Forelimb muscle (tissue), 1 donor: ENCODE results near the gene PKD2L1. TPM values are rescaled to one million over a fixed set of nuclear protein-coding genes. Genes with fewer than 3 reads are reported as not detected.
"Not testable (repeated sequence)": the region's sequence is repeated elsewhere in the genome, so short reads cannot be mapped to it uniquely, and the experiment has no call there.

Experiments
- DNase-seq: peaks from one replicate; pipeline ENCODE4 v3.0.0-alpha.2; 2013; ENCODE audit warnings: low read depth
- polyA plus RNA-seq: library from polyadenylated mRNA; unstranded; fragments of 120-200 nt; gene quantifications from one replicate; pipeline ENCODE4 v1.2.1, GENCODE V29; 2013; ENCODE audit not compliant: insufficient read length

Gene PKD2L1
- polyA plus RNA-seq, 1 donor: not detected

DNA sequence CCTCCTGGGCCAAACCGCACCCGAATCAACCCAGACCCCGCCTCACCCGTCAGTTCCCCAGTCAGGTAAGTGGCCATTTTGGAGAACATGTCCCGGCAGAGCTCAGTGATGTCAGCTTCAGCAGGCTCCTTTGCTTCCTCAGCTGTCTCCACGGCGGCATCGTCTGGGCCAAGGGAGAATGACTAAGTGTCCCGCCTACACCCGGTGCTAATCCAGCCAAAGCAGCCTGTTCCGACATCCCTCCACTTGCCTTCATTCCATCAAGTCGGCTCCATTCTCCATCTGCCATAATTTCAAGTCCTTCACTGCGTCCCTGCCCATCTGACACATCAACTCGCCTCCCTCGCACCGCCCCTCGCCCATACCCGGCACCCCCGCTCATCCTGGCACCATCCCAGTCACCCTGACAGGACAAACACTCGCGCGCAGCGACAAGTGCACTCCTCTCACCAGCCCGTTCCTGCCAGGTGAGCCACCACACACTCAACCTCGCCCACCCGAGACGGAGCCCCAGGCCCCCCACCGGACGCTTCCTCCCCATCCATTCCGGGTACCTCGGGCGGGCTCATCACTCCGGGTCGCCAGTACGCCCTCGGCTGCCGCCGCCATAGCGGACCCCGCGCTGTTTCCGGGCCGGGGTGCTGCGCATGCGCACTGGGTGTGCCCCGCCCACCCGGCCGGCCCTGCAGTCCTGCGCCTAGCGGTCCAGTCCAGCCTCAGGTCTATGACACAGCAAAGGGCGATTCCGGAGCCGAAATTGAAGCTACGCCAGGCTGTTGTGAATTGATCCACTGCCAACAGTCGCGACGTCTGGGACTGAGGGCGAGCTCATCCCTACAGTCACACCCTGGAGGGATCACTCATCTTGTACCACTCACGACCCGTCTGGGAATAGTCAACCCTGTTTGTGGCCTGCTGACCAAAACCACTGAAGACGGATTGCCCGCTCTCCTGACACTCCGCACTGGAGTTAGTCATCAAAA lies 43.7 kb downstream of the PKD2L1 start, which contains the start of gene BLOC1S2:
BLOC1S2 (minus strand) TSS at position 630 of the 983 bp plus-strand sequence; CDS start at position 609, 21 bp downstream.
- peak; percentile 55 for DNase-seq

DNA sequence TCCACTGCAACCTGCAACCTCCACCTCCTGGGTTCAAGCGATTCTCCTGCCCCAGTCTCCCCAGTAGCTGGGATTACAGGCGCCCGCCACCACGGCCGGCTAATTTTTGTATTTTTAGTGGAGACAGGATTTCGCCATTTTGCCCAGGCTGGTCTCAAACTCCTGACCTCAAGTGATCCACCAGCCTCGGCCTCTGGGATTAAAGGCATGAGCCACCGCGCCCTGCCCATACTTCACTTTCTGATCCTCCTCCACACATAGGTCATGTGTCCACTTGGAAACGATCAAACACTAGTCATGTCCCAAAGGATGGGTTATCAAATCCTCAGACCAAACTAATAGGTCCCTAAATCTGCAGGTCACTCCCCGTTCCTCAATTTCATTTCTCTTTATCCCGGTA lies 44.7 kb downstream of the PKD2L1 start:
- DNase-seq: not testable (repeated sequence)

DNA sequence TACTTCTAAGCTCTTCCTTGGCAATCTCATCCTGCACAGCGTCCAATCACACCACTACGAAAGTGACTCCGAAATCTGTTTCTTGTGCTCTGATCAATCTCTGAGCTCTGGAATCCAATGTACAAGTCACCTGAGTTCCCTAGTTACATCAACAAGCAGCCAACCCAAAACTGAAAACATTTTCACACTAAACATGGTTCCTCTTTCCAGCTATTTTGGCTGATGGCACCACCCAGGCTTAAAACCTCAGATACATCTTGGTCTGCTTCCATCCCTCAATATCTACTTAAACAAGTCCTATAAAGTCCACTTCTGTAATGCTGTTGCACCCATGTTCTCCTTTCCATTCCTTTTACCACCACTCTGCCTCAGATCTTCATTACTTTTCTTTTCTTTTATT lies 47.1 kb downstream of the PKD2L1 start:
- DNase-seq: no peak

DNA sequence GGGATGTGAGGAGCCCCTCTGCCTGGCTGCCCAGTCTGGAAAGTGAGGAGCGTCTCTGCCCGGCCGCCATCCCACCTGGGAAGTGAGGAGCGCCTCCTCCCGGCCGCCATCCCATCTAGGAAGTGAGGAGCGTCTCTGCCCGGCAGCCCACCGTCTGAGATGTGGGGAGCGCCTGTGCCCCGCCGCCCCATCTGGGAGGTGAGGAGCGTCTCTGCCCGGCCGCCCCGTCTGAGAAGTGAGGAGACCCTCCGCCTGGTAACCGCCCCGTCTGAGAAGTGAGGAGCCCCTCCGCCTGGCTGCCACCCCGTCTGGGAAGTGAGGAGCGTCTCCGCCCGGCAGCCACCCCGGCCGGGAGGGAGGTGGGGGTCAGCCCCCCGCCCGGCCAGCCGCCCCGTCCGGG lies 53.1 kb downstream of the PKD2L1 start:
- DNase-seq: not testable (repeated sequence)

DNA sequence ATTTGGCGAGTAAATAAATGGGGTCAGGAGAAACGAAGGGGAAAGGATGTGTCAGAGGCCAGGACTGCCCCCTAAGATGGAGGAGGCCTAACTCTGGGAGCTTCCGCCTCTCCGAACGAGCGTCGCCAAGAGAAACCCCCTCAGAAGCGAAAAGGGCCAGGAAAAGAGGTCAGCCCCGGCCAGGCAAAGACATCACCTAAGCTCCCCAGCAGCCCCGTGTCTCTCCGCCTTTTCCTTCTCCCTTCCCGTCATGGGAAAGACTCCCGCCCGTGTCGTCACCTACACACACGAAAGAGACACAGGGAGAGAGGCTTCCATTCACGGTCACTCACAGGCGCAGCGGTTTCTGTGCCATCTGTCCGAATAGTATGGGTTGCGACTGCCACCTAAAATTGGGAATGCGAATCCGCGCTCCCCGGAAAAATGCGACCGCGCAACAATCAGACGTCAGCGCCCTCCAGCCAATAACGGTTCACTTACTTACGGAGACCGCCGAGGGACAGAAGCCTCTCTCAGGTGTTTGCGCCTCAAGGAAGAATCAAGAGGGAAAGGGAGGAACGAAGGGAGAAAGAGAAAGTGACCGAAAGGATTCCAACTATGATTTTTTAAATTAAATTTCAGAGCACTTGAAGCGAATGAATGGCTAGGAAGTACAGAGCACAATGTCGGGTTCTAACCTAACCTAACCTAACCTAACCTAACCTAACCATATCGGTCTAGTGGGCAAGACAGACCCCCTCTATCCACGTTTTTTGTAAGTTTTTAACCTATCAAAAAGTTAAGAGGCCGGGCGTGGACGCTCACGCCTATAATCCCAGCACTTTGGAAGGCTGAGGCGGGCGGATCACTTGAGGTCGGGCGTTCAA lies 62.6 kb downstream of the PKD2L1 start, which contains the start of gene CWF19L1:
CWF19L1 (minus strand) TSS at position 400 of the 866 bp plus-strand sequence; CDS start at position 355, 45 bp downstream.
- DNase-seq: peak; percentile 77

DNA sequence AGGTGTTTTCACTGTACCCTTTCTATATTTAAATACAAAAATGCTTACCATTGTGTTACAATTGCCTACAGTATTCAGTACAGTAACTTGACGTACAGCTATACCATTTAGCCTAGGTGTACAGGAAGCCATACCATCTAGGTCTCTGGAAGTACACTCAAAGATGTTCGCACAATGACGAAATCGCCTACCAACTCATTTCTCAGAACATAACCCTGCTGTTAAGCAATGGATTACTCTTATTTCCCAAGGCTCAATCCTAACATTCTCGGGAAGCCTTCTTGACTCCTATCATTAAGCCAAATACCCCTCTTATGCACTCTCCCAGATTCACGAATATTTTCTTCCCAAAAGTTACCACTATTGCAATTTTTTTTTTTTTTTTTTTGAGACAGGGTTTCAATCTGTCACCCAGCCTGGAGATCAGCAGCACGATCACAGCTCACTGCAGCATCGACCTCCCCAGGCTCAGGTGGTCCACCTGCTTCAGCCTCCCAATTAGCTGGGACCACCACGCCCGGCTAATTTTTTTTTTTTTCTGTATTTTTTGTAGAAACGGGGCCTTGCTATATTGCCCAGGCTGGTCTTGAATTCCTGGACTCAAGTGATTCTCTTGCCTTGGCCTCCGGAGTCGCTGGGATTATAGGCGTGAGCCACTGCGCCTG lies 64.1 kb downstream of the PKD2L1 start:
- no peak for DNase-seq

DNA sequence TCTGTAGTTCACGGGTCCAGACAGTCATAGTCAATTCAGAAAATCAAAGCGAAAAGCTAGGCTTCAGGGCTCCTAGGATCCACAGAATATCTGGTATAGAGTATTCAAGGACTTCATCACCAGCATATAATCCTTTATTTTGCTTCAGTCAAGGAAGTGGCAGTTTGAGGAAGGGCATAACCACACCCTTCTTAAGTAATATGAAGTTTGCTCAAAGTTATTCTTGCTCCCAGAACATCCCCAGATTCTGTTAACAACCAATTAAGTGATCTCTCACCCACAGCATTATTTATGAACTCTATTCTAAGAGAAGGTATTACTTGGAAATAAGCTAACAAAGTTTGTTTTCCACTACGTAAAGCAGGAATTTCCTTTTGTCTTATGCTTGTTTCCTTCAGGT lies 75.8 kb downstream of the PKD2L1 start:
- no peak for DNase-seq

DNA sequence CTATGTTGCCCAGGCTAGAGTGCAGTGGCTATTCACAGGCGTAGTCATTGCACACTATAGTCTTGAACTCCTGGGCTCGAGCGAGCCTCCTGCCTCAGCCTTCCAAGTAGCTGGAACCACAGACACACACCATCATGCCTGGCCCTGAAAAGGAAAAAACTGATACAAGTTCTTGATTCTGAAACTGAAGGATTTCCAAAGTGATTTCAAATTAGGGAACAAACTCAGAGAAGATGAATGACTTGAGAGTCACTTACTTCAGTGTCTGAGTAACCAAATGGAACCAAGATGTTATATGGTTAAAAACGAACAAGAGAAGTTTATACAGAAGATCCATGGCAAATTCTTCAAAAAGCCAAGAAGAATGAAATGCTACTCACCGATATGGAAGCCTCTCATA lies 77.0 kb downstream of the PKD2L1 start:
- DNase-seq: no peak

DNA sequence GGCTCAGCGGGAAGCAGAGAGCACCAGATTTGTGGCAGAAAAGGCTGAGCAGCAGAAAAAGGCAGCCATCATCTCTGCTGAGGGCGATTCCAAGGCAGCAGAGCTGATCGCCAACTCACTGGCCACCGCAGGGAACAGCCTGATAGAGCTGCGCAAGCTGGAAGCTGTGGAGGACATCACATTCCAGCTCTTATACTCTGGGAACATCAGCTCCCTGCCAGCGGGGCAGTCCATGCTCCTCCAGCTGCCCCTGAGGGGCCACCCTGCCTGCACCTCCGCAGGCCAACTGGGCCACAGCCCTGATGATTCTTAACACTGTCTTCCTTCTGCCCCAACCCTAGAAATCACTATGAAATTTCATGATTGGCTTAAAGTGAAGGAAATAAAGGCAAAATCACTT lies 81.2 kb downstream of the PKD2L1 start:
- no peak for DNase-seq

DNA sequence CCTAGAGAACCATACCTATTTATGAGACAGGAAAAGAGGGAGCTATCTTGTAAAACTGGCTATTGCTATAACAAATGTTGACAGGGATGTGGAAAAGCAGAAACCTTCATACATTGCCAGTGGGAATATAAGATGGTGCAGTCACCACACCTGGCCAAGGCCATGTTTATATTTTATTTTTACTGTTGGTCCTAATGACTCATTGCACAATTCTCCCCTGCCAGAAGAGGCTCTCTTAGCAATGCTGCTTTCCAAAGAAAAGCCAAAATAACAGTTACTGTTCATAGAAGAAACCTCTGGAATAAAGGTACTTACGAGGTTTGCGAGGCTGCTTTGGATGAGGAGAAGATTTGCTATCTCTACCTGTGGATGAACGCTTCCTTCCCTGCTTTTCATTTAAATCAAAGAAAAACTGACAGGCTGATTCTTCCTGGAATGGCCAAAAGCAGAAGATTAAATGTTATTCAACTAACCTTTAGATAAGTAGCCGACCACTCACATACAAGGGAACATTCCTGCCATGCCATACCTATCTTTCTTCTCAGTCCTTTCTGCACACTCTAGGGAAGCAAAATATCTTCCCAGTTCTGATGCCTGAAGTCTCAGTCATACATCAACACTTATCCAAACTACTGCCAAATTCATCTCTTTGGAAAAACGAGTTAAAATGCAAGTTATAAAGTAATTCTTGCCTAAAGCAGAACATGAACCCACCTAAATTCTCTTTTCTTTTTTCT lies 84.4 kb downstream of the PKD2L1 start:
- no peak for DNase-seq

DNA sequence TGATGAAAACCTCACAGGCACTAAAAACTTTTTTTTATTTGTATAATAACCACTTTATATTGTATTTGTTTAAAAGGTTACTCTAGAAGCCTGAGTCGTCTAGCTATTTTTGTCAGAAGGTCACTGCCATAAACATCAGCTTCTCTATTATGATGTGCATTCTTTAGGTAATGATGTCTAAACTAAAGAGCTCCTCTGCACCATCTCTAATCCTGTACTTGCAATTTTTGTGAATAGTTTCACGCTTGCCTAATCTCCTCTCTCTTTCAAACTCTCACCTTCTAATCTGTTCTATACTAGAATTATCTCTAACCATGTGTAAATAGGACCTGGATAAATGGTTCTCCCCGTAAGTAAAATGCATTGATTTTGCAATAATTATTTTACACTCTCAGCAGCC lies 90.2 kb downstream of the PKD2L1 start:
- DNase-seq: no peak

DNA sequence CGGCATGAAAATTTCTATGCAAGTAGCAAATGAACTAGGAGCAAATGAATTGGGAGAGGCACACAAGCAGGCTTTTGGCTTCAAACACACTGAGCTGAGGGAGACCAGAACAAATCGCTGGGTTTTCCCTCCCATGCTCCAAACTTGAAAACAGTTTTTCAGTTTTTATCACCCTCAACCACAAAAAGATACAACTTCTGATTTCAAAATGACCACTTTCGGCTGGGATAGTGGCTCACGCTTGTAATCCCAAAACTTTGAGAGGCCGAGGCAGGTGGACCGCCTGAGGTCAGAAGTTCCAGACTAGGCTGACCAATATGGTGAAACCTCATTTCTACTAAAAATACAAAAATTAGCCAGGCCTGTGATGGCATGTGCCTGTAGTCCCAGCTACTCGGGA lies 91.6 kb downstream of the PKD2L1 start:
- DNase-seq: no peak

Other genes starting within 250 kb of the PKD2L1 start
- gene CPN1, start 248.4 kb downstream of the PKD2L1 start, polyA plus RNA-seq: not detected
- 27.2 TPM for gene ERLIN1, start 144.2 kb downstream of the PKD2L1 start, polyA plus RNA-seq
- gene CHUK, start 100.6 kb downstream of the PKD2L1 start, polyA plus RNA-seq: 15.8 TPM
- gene CWF19L1, start 62.6 kb downstream of the PKD2L1 start, polyA plus RNA-seq: 21.6 TPM
- 25.4 TPM for gene BLOC1S2, start 43.5 kb downstream of the PKD2L1 start, polyA plus RNA-seq
- gene SCD, start 17.0 kb upstream of the PKD2L1 start, polyA plus RNA-seq: 15.7 TPM
- 0.10 TPM for gene WNT8B, start 132.8 kb upstream of the PKD2L1 start, polyA plus RNA-seq
- 10.8 TPM for gene SEC31B, start 189.6 kb upstream of the PKD2L1 start, polyA plus RNA-seq
- 118 TPM for gene NDUFB8, start 199.6 kb upstream of the PKD2L1 start, polyA plus RNA-seq
- gene HIF1AN, start 205.7 kb upstream of the PKD2L1 start, polyA plus RNA-seq: 36.9 TPM